ENCODE results near the gene PEX5L.

DNA sequence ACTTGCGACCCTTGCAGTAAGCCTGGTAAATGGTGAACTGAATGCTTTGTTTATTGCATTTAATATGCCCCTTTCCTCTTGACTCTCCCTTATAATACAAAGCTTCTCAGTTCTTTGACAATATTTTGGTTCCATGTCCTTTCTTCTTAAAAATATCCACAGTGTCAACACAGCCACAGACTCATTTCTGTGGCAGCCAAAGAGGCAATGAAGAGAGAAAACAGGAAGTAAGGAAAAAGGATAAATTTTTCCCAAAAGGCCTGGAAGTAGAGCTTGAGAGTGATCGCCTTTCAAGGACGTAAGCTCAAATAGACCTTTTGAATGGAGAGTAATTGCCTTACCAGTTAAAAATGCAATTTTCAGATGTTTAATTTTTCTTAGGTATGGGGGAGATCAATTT lies 59.4 kb downstream of the PEX5L start:
- TF ChIP-seq KDM1A (IDR thresholded peaks at IDR 0.05; ENCODE audit: low read depth), result no peak
- no peak for TF ChIP-seq BHLHE40 (IDR thresholded peaks at IDR 0.05; ENCODE audit: low read depth, low read length)
- TF ChIP-seq, protein P1, sequence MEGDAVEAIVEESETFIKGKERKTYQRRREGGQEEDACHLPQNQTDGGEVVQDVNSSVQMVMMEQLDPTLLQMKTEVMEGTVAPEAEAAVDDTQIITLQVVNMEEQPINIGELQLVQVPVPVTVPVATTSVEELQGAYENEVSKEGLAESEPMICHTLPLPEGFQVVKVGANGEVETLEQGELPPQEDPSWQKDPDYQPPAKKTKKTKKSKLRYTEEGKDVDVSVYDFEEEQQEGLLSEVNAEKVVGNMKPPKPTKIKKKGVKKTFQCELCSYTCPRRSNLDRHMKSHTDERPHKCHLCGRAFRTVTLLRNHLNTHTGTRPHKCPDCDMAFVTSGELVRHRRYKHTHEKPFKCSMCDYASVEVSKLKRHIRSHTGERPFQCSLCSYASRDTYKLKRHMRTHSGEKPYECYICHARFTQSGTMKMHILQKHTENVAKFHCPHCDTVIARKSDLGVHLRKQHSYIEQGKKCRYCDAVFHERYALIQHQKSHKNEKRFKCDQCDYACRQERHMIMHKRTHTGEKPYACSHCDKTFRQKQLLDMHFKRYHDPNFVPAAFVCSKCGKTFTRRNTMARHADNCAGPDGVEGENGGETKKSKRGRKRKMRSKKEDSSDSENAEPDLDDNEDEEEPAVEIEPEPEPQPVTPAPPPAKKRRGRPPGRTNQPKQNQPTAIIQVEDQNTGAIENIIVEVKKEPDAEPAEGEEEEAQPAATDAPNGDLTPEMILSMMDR (IDR thresholded peaks at IDR 0.05), result no peak
- TF ChIP-seq RCOR1 (IDR thresholded peaks at IDR 0.05; ENCODE audit: low read depth, low read length), result no peak
- no peak for TF ChIP-seq POLR2A (IDR thresholded peaks at IDR 0.05; ENCODE audit: low read length)
- TF ChIP-seq SMC3 (IDR thresholded peaks at IDR 0.05), result no peak
- no peak for TF ChIP-seq MAFK (IDR thresholded peaks at IDR 0.05; ENCODE audit: partially characterized antibody)
- no peak for TF ChIP-seq MAZ (IDR thresholded peaks at IDR 0.05; ENCODE audit: borderline replicate concordance, low read depth, low read length)

All from A549 (cell line).